GM19025 (cell line): Measurements from ENCODE around the gene LUZP2.

ENCODE experiments used
- ATAC-seq: cut with Tn5 transposase; IDR thresholded peaks from one replicate; pipeline ENCODE4 v1.9.1; 2021; ENCODE audit warnings: mild to moderate bottlenecking, low read depth, moderate library complexity; ENCODE audit not compliant: unreplicated experiment

Gene LUZP2

DNA sequence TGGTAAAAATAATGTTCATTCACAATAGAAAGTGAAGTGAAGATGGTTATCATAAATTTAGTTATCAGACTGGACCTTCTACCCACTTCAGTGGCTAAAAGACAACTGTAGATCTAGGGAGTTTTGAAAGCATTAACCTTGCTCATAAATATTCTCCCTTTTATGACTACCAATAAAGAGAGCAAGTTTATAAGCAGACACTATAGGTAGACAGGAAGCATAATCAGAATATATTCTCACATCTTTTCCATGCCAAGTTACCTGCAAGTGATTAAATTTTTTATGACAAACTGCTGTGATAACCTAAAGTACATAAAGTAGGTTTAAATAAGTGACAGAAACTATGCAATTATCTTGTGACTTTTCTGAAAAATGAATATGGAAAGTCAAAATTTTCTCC is 62.5 kb downstream of the LUZP2 start:
- ATAC-seq: no peak

GRCh38 chr11:24560324-24560723 is 63.5 kb downstream of the LUZP2 start:
- no peak for ATAC-seq

- no peak for ATAC-seq
These were observed 70.5 kb downstream of the LUZP2 start for GRCh38 chr11:24567380-24567779.

- no peak for ATAC-seq
These were observed 75.5 kb downstream of the LUZP2 start for GRCh38 chr11:24572376-24572775.

DNA sequence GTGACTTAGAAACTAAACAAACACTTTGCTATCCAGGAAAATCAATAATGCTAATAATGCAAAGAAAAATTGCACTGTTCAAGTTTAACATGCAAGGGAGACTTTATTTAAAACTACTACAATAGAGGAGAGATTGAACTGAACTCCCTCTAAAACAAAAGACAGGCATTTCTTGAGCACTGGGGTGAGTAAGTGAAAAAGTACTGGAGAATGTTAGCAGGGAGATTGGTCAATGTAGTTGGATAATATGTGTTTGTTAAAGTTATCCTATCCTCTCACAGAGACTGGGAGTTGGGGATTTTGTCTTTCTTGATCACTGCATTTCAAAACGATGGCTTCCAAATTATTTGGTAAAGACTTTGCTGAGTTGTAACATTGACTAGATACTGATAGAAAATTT is 77.6 kb downstream of the LUZP2 start:
- no peak for ATAC-seq

DNA sequence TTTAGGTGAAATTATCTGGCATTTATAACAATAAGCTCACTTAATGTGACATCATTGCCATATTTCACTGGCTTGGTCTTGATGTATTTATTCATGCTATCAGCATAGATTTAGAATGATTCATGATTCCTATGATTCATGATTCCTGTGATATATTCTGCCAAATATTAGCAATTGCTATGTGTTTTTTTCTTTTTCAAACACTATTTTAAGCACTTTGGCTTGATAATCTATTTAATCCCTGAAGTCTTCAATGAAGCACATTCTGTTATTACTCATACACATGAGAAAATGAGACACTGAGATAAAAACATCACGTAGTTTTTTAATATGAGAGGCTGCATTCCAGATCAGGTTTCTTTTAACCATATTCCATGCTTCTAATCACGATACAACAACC is 78.5 kb downstream of the LUZP2 start:
- ATAC-seq: no peak

GRCh38 chr11:24585192-24585591 is 88.3 kb downstream of the LUZP2 start:
- ATAC-seq: no peak

- ATAC-seq: no peak
These were observed 90.8 kb downstream of the LUZP2 start for GRCh38 chr11:24587635-24588034.

DNA sequence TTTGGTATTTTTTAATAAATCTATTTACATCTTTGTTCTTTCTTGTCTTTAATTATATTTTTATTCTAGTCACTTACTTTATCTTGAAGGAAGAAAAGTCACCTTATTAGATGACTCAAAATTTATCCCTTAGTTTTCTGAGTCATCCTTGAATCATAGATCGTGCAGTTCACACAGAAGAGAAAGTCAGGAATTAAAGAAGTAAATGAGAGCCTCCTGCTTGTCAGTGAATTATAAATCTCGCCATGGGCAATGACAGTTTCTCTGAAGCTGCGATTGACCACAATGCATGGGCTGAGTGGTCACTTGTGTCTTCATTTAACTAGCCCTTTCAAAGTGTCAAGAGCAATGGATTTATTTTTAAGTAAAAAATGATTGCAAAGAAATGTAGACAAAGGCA is 91.2 kb downstream of the LUZP2 start:
- no peak for ATAC-seq

GRCh38 chr11:24589064-24589463 is 92.2 kb downstream of the LUZP2 start:
- no peak for ATAC-seq

DNA sequence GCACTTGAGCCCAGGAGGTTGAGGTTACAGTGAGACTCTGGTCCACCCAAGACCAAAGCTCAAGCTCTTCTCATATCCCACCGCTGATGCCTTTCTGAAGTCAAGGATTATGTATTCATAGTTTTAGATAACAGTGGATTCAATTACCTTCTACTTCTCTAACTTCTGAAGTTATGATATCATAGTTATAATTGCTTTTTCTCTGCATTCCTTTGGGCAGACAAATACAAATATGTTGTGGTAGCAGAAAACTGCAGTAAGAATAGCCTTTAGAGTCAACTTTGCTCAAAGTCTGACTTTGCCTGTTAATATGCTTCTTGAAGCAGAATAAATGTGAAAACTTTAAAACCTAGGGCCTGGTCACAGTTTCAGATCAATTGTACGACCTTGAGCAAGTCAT is 94.4 kb downstream of the LUZP2 start:
- ATAC-seq: no peak

DNA sequence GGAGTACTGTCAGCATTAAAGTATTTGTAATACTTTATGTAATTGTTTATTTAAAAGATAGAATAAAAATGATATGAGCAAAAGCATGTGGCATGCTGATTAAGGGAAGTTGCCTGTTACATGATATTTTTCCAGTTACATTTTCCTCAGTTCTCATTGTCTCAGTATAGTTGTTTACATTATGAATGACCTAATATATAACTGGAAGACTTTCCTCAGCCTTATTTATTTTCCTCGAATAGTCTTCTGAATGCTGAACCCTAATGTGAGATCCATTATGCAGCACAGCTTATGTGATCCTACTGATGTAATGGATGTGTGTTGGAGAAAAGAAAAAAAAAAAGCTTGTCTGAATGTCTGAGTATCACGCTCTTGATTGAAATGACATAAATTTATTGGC is 95.5 kb downstream of the LUZP2 start:
- no peak for ATAC-seq

DNA sequence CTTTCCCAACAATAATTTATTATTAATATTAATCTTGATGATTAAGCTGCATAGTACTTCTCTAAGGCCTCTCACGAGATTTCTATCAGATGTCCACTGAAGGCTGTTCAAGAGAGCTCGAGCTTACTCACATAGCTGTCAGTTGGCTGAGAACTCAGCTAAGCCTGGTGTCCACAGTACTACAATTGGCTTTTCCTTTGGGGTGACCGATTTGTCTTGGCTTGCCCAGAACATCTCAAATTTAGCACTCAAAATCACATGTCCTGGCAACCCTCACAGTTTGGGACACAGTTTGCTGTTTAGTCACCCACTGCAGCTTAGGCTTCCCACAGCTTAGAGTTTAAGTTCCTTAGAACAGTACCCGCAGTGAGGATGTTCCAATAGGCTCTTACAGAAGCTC is 96.5 kb downstream of the LUZP2 start:
- ATAC-seq: no peak

GRCh38 chr11:24594401-24594800 is 97.5 kb downstream of the LUZP2 start:
- no peak for ATAC-seq

GRCh38 chr11:24598641-24599040 is 101.8 kb downstream of the LUZP2 start:
- ATAC-seq: no peak

GRCh38 chr11:24609192-24610119 is 112.6 kb downstream of the LUZP2 start:
- ATAC-seq: no peak

DNA sequence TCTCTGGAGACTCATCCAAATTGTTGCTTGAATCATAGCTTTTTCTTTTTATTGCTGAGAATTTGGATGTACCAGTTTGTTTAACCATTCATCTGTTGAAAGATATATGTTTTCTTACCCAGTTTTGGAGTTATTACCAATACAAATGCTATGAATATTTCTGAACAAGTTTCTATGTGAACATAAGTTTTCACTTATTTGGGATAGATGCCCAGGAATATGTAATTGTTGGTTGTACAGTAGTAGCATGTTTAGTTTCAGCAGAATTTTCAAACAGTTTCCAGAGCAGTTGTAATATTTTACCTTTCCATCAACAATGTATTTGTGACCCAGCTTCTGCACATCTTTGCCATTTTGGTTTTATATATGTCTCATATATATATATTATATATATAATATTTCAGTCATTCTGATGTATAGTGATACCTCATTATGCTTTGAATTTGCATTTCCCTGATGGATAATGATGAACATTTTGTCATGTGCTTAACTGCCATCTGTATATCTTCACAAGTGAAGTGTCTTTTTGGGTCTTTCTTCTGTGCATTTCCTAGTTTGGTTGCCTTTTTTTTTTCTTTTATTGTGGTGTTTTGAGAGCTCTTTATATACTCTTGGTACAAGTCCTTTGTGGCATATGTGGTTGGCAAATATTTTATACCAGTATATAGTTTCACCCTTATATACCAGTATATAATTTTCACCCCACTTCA is 118.8 kb downstream of the LUZP2 start:
- ATAC-seq: no peak

- no peak for ATAC-seq
These were observed 121.0 kb downstream of the LUZP2 start for GRCh38 chr11:24617856-24618255.

DNA sequence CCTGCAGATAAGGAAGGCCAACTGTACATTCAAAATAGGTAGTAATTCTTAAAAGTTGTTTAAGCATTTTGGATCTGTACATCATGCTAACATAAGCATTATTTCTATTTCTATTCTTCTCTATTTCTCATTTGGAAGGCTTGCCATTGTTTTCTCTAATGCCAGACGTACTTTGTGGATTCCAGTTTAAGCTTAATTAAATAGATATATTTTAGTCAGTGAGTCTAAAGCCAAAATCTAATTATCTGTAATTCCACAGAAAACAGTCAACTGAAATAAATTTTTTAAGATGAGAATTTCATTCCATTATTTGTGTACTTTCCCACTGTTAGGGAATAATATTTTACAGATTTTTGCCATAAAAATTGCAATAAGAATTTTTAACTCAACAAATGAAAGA is 123.0 kb downstream of the LUZP2 start:
- no peak for ATAC-seq

GRCh38 chr11:24622262-24622661 is 125.4 kb downstream of the LUZP2 start:
- ATAC-seq: no peak

DNA sequence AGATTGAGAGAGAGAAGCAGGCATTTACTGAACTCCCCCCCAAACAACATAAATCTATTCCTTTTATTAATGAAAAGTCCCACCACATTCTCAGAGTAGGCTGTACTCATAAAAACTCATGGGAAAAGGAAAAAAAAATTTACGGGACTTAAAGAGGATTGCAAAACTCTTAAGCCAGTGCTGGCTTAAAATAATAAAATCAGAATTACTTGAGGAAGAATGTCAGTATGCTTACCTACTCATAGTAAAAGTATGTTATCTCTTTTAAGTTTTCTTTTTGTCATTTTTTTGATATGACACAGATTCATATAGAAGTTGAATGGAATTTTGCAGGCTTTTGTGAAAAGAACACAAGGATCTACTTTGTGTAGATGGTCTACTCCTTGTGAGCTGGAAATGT is 126.3 kb downstream of the LUZP2 start:
- no peak for ATAC-seq

GRCh38 chr11:24624432-24624831 is 127.6 kb downstream of the LUZP2 start:
- no peak for ATAC-seq
